HepG2 (cell line): ENCODE measurements around the gene POU6F1. TPM values are rescaled to one million over a fixed set of nuclear protein-coding genes. Genes with fewer than 3 reads are reported as not detected.
A peak's percentile ranks its signal among the peaks of the same experiment; 100 is the strongest.

Experiments used
- BCL3 ChIP-seq: sonication (generic); formaldehyde crosslinking; IDR thresholded peaks from 2 replicates; pipeline ENCODE4 v1.5.1; 2020; ENCODE audit warnings: mild to moderate bottlenecking, missing genetic modification reagents, moderate library complexity
- HDAC2 ChIP-seq: sonication (generic); formaldehyde crosslinking; IDR thresholded peaks from 2 replicates; pipeline ENCODE4 v1.4.0; 2020; ENCODE audit warnings: missing genetic modification reagents
- HMG20A ChIP-seq: IDR thresholded peaks from 2 replicates; pipeline ENCODE4 v1.6.1; 2016; ENCODE audit warnings: borderline replicate concordance
- HMGXB4 ChIP-seq, 2 experiments: sonication (generic) in 1 of 2; formaldehyde crosslinking in 1 of 2; IDR thresholded peaks; 2 replicates each; pipeline versions ENCODE4 v1.4.0 to v1.6.1; 2018 to 2020; ENCODE audit warnings: missing genetic modification reagents in 2 of 2, borderline replicate concordance in 1 of 2, low read depth in 1 of 2, mild to moderate bottlenecking in 1 of 2, missing biosample characterization in 1 of 2
- HNF4G ChIP-seq, 2 experiments: sonication (generic) in 1 of 2; formaldehyde crosslinking in 1 of 2; IDR thresholded peaks; 2 replicates each; pipeline versions ENCODE4 v1.4.0 to v1.6.1; 2011 to 2020; ENCODE audit warnings: borderline replicate concordance in 2 of 2, low read depth in 2 of 2, mild to moderate bottlenecking in 2 of 2, low read length in 1 of 2, missing genetic modification reagents in 1 of 2, moderate library complexity in 1 of 2
- HNRNPH1 ChIP-seq: fragments of 200-400 bp; formaldehyde crosslinking; optimal IDR thresholded peaks from 2 replicates; pipeline ENCODE3; 2017; ENCODE audit warnings: mild to moderate bottlenecking, low read depth, low read length
- HOXD1 ChIP-seq: sonication (generic); formaldehyde crosslinking; IDR thresholded peaks from 2 replicates; pipeline ENCODE4 v1.5.0; 2020; ENCODE audit warnings: missing genetic modification reagents
- KAT2B ChIP-seq: fragments of 150-350 bp; IDR thresholded peaks from 2 replicates; pipeline ENCODE4 v1.6.1; 2014; ENCODE audit warnings: low read depth, low read length, borderline replicate concordance
- KMT2A ChIP-seq: sonication (generic); formaldehyde crosslinking; IDR thresholded peaks from 2 replicates; pipeline ENCODE4 v1.4.0; 2020; ENCODE audit warnings: missing genetic modification reagents
- PPARG ChIP-seq: conservative IDR thresholded peaks from 2 replicates; pipeline ENCODE4 v1.6.1; 2016; ENCODE audit warnings: missing biosample characterization, missing genetic modification reagents
- SMAD3 ChIP-seq: sonication (generic); formaldehyde crosslinking; IDR thresholded peaks from 2 replicates; pipeline ENCODE4 v1.4.0; 2020; ENCODE audit warnings: missing genetic modification reagents
- SYNCRIP ChIP-seq: fragments of 200-400 bp; formaldehyde crosslinking; IDR thresholded peaks from 2 replicates; pipeline ENCODE4 v1.6.1; 2018; ENCODE audit warnings: mild to moderate bottlenecking, low read depth, low read length; ENCODE audit not compliant: insufficient read depth
- ZNF274 ChIP-seq: sonication (generic); formaldehyde crosslinking; IDR thresholded peaks from 2 replicates; pipeline ENCODE4 v1.5.1; 2020; ENCODE audit warnings: mild to moderate bottlenecking, missing genetic modification reagents
- ZNF30 ChIP-seq: sonication (generic); formaldehyde crosslinking; IDR thresholded peaks from 2 replicates; pipeline ENCODE4 v1.5.0; 2020; ENCODE audit warnings: mild to moderate bottlenecking, missing genetic modification reagents
- ZNF350 ChIP-seq: sonication (generic); formaldehyde crosslinking; IDR thresholded peaks from 2 replicates; pipeline ENCODE4 v1.4.0; 2020; ENCODE audit warnings: mild to moderate bottlenecking, low read depth, missing genetic modification reagents, borderline replicate concordance
- ZNF501 ChIP-seq: sonication (generic); formaldehyde crosslinking; IDR thresholded peaks from 2 replicates; pipeline ENCODE4 v1.5.1; 2020; ENCODE audit warnings: mild to moderate bottlenecking, moderate library complexity, missing genetic modification reagents
- ZNF652 ChIP-seq: IDR thresholded peaks from 2 replicates; pipeline ENCODE4 v1.6.1; 2016; ENCODE audit warnings: low read depth, borderline replicate concordance
- ZNF660 ChIP-seq: sonication (generic); formaldehyde crosslinking; IDR thresholded peaks from 2 replicates; pipeline ENCODE4 v1.5.1; 2020; ENCODE audit warnings: mild to moderate bottlenecking, low read depth, missing genetic modification reagents, borderline replicate concordance
- ZNF724P ChIP-seq: sonication (generic); formaldehyde crosslinking; IDR thresholded peaks from 2 replicates; pipeline ENCODE4 v1.8.0; 2022; ENCODE audit warnings: missing genetic modification reagents, borderline replicate concordance
- ZNF839 ChIP-seq: sonication (generic); formaldehyde crosslinking; IDR thresholded peaks from 2 replicates; pipeline ENCODE4 v1.4.0; 2020; ENCODE audit warnings: missing genetic modification reagents, mild to moderate bottlenecking, borderline replicate concordance
- polyA plus RNA-seq, 8 experiments: library from polyadenylated mRNA; depleted of rRNA in 3 of 8; stranded (reverse) in 7 of 8; unstranded in 1 of 8; fragments of >200 nt; fragmentation: Illumina TruSeq in 4 of 8; extraction: Trizol in 4 of 8; gene quantifications; 2 replicates each; pipeline versions ENCODE4 v1.2.1 to v1.2.3, GENCODE V29; 2011 to 2016; ENCODE audit warnings: low read depth in 4 of 8, missing spikeins in 1 of 8, mixed read lengths in 1 of 8; ENCODE audit not compliant: insufficient read depth in 1 of 8
- total RNA-seq, 5 experiments: library from RNA; depleted of rRNA; stranded (reverse); fragments of >200 nt; fragmentation: Illumina TruSeq; extraction: Trizol; gene quantifications; 2 replicates each; pipeline ENCODE4 v1.2.3, GENCODE V29; 2016; ENCODE audit warnings: low read depth in 1 of 5
- TF ChIP-seq, protein P1 (sequence below): sonication (generic); formaldehyde crosslinking; IDR thresholded peaks from 2 replicates; pipeline ENCODE4 v1.4.0; 2020; ENCODE audit warnings: missing genetic modification reagents; ENCODE audit errors: not compliant biosample characterization
- TF ChIP-seq, protein P2 (sequence below): sonication (generic); formaldehyde crosslinking; IDR thresholded peaks from 2 replicates; pipeline ENCODE4 v1.4.0; 2020; ENCODE audit warnings: missing genetic modification reagents, borderline replicate concordance

The POU6F1 gene
- total and polyA plus RNA-seq, 2 of the 13 experiments (the other 11 are each of a cell fraction or from before 2014, with no cell fraction given): 0.48 to 0.51 TPM

GRCh38 chr12:51172515-51173431 is 45.1 kb downstream of the POU6F1 start, which contains the start of gene TFCP2 (continued):
- TF ChIP-seq, protein P1, sequence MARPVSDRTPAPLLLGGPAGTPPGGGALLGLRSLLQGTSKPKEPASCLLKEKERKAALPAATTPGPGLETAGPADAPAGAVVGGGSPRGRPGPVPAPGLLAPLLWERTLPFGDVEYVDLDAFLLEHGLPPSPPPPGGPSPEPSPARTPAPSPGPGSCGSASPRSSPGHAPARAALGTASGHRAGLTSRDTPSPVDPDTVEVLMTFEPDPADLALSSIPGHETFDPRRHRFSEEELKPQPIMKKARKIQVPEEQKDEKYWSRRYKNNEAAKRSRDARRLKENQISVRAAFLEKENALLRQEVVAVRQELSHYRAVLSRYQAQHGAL (CRISPR knock-in tag): no peak
- no peak for TF ChIP-seq ZNF660 (CRISPR knock-in tag)
- TF ChIP-seq HMG20A: no peak
- no peak for TF ChIP-seq ZNF274 (CRISPR knock-in tag)
- TF ChIP-seq ZNF30 (CRISPR knock-in tag): no peak
- TF ChIP-seq ZNF652 (CRISPR knock-in tag): no peak
- TF ChIP-seq SMAD3 (CRISPR knock-in tag): no peak
- TF ChIP-seq ZNF839 (CRISPR knock-in tag): peak; percentile 89; the same call in 1 of the 2 replicates
- TF ChIP-seq HMGXB4 (CRISPR knock-in tag; IDR thresholded peaks at IDR 0.05; ENCODE audit: borderline replicate concordance in 1 of 2, low read depth in 1 of 2): peak in 1 of 2 experiments; percentile 55; a peak in 3 of 4 replicates
- TF ChIP-seq ZNF501: peak; percentile 72
- 0 out of 2 replicates have a peak, but pooled peaks have one; percentile 3 for TF ChIP-seq HDAC2
- no peak for TF ChIP-seq KAT2B
- peak; percentile 59; the same call in 1 of the 2 replicates for TF ChIP-seq BCL3 (CRISPR knock-in tag)
- TF ChIP-seq KMT2A: no peak
- no peak for TF ChIP-seq HNF4G (IDR thresholded peaks at IDR 0.05; ENCODE audit: borderline replicate concordance, low read depth, low read length)
- TF ChIP-seq HNF4G (CRISPR knock-in tag; IDR thresholded peaks at IDR 0.05; ENCODE audit: borderline replicate concordance, low read depth): no peak
- TF ChIP-seq HNRNPH1: no peak
- TF ChIP-seq ZNF350 (CRISPR knock-in tag): peak; percentile 88
- no peak; the same call in 1 of the 2 replicates for TF ChIP-seq ZNF724P
- TF ChIP-seq HOXD1 (CRISPR knock-in tag): peak; percentile 60; the same call in 1 of the 2 replicates
- TF ChIP-seq, protein P2, sequence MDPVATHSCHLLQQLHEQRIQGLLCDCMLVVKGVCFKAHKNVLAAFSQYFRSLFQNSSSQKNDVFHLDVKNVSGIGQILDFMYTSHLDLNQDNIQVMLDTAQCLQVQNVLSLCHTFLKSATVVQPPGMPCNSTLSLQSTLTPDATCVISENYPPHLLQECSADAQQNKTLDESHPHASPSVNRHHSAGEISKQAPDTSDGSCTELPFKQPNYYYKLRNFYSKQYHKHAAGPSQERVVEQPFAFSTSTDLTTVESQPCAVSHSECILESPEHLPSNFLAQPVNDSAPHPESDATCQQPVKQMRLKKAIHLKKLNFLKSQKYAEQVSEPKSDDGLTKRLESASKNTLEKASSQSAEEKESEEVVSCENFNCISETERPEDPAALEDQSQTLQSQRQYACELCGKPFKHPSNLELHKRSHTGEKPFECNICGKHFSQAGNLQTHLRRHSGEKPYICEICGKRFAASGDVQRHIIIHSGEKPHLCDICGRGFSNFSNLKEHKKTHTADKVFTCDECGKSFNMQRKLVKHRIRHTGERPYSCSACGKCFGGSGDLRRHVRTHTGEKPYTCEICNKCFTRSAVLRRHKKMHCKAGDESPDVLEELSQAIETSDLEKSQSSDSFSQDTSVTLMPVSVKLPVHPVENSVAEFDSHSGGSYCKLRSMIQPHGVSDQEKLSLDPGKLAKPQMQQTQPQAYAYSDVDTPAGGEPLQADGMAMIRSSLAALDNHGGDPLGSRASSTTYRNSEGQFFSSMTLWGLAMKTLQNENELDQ (CRISPR knock-in tag): no peak
- no peak for TF ChIP-seq SYNCRIP
- 0 out of 2 replicates have a peak, but pooled peaks have one; percentile 8 for TF ChIP-seq PPARG
